Esophagus squamous epithelium (tissue), 4 donors: Measurements from ENCODE around the gene CCDC69.

Experiments
- POLR2A ChIP-seq, 4 donors: fragments of 450-650 bp; IDR thresholded peaks; one replicate each; pipeline ENCODE4 v1.6.1; 2017; ENCODE audit warnings: antibody characterized with exemption in 4 of 4, mild to moderate bottlenecking in 4 of 4, moderate library complexity in 3 of 4
- TF ChIP-seq, protein P1 (sequence below), 6 experiments: fragments of 450-650 bp in 4 of 6; fragments of 200-600 bp in 2 of 6; sonication (generic) in 2 of 6; IDR thresholded peaks; one replicate each; pipeline ENCODE4 v1.5.1; 2016 to 2019; ENCODE audit warnings: antibody characterized with exemption in 6 of 6, mild to moderate bottlenecking in 4 of 6, moderate library complexity in 4 of 6

DNA sequence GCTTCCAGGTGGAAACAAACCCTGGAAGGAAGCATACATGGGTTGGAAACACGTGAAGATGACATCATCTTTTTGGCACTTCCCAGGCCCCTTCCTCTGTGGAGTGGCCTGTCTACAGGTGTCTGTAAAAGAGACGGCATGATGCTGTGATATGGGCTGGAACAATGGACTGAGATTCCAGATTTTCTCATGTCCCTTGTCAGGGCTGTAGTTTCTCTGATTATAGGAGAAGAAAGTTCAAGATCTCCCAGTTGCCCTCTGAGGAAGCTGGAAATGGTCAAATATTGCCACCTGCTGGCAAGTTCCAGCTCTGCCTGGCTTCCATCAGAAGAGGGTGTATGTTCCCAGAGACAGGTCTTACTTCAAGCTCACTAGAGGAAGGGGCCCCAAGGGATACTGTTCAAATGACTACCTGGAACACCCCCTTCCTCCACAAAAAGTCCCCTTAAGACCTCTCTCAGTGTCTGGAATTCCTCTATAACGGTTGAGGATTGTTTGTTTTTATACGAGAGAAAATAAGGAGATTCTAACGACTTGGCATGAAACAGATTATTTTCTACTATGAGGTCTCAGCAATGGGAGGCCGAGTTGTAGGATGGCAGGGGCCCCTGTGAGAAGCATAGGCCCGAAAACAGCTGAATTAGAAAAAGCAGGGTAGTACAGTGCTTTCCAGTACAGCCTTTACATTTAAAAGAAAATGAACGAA is 59.1 kb downstream of the CCDC69 start:
- TF ChIP-seq, protein P1, sequence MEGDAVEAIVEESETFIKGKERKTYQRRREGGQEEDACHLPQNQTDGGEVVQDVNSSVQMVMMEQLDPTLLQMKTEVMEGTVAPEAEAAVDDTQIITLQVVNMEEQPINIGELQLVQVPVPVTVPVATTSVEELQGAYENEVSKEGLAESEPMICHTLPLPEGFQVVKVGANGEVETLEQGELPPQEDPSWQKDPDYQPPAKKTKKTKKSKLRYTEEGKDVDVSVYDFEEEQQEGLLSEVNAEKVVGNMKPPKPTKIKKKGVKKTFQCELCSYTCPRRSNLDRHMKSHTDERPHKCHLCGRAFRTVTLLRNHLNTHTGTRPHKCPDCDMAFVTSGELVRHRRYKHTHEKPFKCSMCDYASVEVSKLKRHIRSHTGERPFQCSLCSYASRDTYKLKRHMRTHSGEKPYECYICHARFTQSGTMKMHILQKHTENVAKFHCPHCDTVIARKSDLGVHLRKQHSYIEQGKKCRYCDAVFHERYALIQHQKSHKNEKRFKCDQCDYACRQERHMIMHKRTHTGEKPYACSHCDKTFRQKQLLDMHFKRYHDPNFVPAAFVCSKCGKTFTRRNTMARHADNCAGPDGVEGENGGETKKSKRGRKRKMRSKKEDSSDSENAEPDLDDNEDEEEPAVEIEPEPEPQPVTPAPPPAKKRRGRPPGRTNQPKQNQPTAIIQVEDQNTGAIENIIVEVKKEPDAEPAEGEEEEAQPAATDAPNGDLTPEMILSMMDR (IDR thresholded peaks at IDR 0.05), result peak; percentile 84 to 89 (median 88)
- TF ChIP-seq POLR2A (IDR thresholded peaks at IDR 0.05), result no peak
